Prostate gland (tissue), 2 donors: Measurements from ENCODE around the gene RAP1GAP. TPM values are rescaled to one million over a fixed set of nuclear protein-coding genes. Genes with fewer than 3 reads are reported as not detected.

Source experiments
- DNase-seq: peaks from one replicate; pipeline ENCODE4 v3.0.0-alpha.2; 2019; ENCODE audit warnings: low spot score
- H3K27ac ChIP-seq, 2 donors: fragments of 200-600 bp; sonication (generic); 2 replicates each; pipeline ENCODE4 v1.5.1; 2017 to 2019
- H3K27me3 ChIP-seq: fragments of 200-600 bp; sonication (generic); replicated peaks from 2 replicates; pipeline ENCODE4 v1.5.1; 2019; ENCODE audit not compliant: insufficient read depth
- H3K36me3 ChIP-seq, 2 donors: fragments of 200-600 bp; sonication (generic); 1 replicate in 1 of 2; 2 replicates in 1 of 2; pipeline versions ENCODE4 v1.5.1 to v1.8.1; 2017 to 2019
- H3K4me1 ChIP-seq: fragments of 200-600 bp; sonication (generic); replicated peaks from 2 replicates; pipeline ENCODE4 v1.5.1; 2019
- H3K4me3 ChIP-seq, 2 donors: fragments of 200-600 bp; sonication (generic); 2 replicates each; pipeline ENCODE4 v1.5.1; 2017 to 2019
- H3K9me3 ChIP-seq: fragments of 200-600 bp; sonication (generic); 2 replicates; pipeline ENCODE4 v1.5.1; 2017
- CTCF ChIP-seq, 4 experiments: fragments of 200-600 bp in 2 of 4; fragments of 450-650 bp in 2 of 4; sonication (generic) in 2 of 4; IDR thresholded peaks; 1 replicate in 3 of 4; 2 replicates in 1 of 4; pipeline ENCODE4 v1.5.1; 2016 to 2019; ENCODE audit warnings: antibody characterized with exemption in 4 of 4, mild to moderate bottlenecking in 2 of 4, moderate library complexity in 2 of 4
- POLR2A ChIP-seq: fragments of 450-650 bp; IDR thresholded peaks from one replicate; pipeline ENCODE4 v1.6.1; 2016; ENCODE audit warnings: antibody characterized with exemption, mild to moderate bottlenecking
- POLR2AphosphoS5 ChIP-seq: sonication (generic); formaldehyde crosslinking; IDR thresholded peaks from one replicate; pipeline ENCODE4 v1.6.1; 2017; ENCODE audit warnings: antibody characterized with exemption
- WGBS: methylation state at CpG from one replicate; pipeline ENCODE4 v1.1.5; 2018; 5-methylcytosine and 5-hydroxymethylcytosine counted together
- intact Hi-C: fragments of 100-400 bp; cut with DNase I; formaldehyde crosslinking; loops from one replicate; pipeline ENCODE4 v1.14.2; 2022
- total RNA-seq, 2 donors: library from RNA; depleted of rRNA; stranded (reverse); fragments of >200 nt; gene quantifications; one replicate each; pipeline ENCODE4 v1.1.0, GENCODE V29; 2016

Gene RAP1GAP
- total RNA-seq, 2 donors from 2014 or later, result 22.9 to 36.1 TPM

DNA sequence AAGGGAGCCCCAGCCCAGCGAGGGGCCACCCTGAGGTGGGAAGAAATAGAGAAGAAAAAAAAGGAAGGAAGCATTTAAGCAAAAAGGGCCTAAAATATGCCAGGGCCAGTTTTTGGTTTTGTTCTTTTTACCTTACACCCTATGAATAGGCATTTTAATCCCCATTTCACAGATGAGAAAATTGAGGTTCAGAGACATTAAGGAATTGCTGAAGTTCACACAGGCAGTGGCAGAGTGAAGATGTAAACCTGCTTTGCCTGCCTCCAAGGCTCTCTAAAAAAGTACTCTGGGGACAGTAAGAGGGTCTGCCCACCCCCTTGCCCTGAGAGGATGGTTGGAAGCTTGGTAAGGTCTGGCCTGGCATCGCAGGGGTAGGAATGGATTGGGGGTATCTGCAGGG lies 19.8 kb downstream of the RAP1GAP start:
- intact Hi-C loops, result no loop called here

DNA sequence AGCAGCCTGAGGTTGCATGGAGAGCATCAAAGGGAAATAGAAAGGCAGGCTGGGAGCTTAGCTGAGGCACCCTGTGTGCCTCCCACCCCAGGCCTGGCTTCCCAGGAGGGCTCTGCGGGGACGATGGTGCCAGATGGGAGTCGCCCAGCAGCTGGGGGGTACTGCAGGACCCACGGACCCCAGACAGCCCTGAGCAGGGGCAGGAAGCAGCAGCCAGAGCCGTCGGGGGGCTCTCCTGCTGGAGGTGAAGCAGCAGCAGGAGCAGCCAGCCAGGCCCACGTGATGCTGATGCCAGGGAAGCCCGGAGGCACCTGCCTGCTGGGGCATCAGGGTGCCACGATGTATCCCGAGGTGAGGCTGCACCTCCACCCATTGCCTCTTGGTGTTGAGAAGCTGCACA lies 20.4 kb downstream of the RAP1GAP start:
- no peaks in the 10 kb centered on the region for H3K36me3 ChIP-seq
- 84% methylated on average over 4 of the region's 10 CpGs for whole genome bisulfite sequencing
- no peak overlapping the region for H3K4me3 ChIP-seq
- intact Hi-C loops, result no loop called here
- no peaks in the 10 kb centered on the region for H3K27me3 ChIP-seq
- H3K4me1 ChIP-seq, result peaks cover 5% of the 10 kb centered on the region
- TF ChIP-seq POLR2AphosphoS5 (no peak), CTCF (IDR thresholded peaks at IDR 0.05) (no peak), POLR2A (no peak)
- no peak for DNase-seq
- H3K27ac ChIP-seq, result no peak overlapping the region
- H3K9me3 ChIP-seq, result no peaks in the 10 kb centered on the region

More for the DNA sequence above, 19.8 kb downstream of the RAP1GAP start:
- Histone ChIP-seq H3K36me3 (no peaks in the 10 kb centered on the region), H3K27ac (no peak overlapping the region), H3K4me1 (peaks cover 5% of the 10 kb centered on the region), H3K9me3 (no peaks in the 10 kb centered on the region), H3K27me3 (no peaks in the 10 kb centered on the region), H3K4me3 (no peak overlapping the region)
- no peak for DNase-seq
- no peak for TF ChIP-seq POLR2AphosphoS5
- TF ChIP-seq POLR2A, result no peak
- no peak for TF ChIP-seq CTCF (IDR thresholded peaks at IDR 0.05)
- WGBS, result 89% methylated on average over 2 of the region's 2 CpGs

DNA sequence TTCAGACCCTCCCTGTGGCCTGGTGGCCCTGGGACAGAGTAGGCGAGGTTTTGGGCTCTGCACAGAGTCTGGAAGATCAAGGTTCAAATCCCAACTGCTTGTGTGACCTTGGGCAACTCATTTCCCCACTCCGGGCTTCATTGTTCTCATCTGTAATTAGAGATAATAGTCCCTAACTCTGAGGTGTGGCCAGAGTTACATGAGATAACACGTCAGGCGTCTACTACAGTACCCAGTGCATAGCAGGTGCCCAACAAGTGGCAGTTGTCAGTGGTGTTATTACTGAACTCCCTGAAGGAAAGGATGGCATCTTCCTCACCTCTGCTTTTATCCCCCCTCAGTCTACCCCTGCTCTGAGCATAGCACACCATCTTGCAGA lies 20.8 kb downstream of the RAP1GAP start:
- peaks cover 5% of the 10 kb centered on the region for H3K4me1 ChIP-seq
- intact Hi-C loops, result no loop called here
- H3K4me3 ChIP-seq, result no peak overlapping the region
- TF ChIP-seq POLR2AphosphoS5, result no peak
- TF ChIP-seq POLR2A, result no peak
- no peak for TF ChIP-seq CTCF (IDR thresholded peaks at IDR 0.05)
- no peak overlapping the region for H3K27ac ChIP-seq
- no peaks in the 10 kb centered on the region for H3K36me3 ChIP-seq
- H3K27me3 ChIP-seq, result no peaks in the 10 kb centered on the region
- no peak for DNase-seq
- 64% methylated on average over 4 of the region's 4 CpGs for WGBS
- H3K9me3 ChIP-seq, result no peaks in the 10 kb centered on the region

- no peak for DNase-seq
- no peaks in the 10 kb centered on the region for H3K27me3 ChIP-seq
- no peak for TF ChIP-seq POLR2A
- no peak for TF ChIP-seq CTCF (IDR thresholded peaks at IDR 0.05)
- TF ChIP-seq POLR2AphosphoS5, result no peak
- 43% methylated on average over 19 of the region's 19 CpGs for WGBS
- intact Hi-C loops, result no loop called here
- H3K4me1 ChIP-seq, result peaks cover 5% of the 10 kb centered on the region
- H3K4me3 ChIP-seq, result no peak overlapping the region
- no peaks in the 10 kb centered on the region for H3K36me3 ChIP-seq
- no peak overlapping the region for H3K27ac ChIP-seq
- H3K9me3 ChIP-seq, result no peaks in the 10 kb centered on the region
Measured at GRCh38 chr1:21647431-21648351, 21.5 kb downstream of the RAP1GAP start.

DNA sequence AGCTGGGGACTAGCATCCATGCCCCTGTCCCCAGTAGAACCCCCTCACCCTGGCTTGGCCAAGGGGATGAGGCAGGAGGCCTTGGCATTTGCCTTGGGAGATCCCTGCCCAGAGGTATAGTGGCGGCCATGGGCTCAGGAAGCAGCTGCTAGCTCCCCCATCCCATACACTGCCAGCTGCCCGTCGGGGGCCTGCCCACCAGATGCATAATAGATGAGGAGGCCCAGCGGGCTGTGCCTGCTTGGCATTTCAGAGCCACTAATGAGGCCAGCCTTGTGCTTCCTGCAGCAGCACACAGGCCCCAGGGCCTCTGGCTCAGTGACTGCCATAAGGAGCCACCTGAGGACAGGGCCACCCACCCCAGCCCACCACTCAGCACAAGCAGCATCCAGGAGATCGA lies 23.6 kb downstream of the RAP1GAP start:
- no peak for DNase-seq
- Histone ChIP-seq H3K27ac (no peak overlapping the region), H3K4me1 (no peaks in the 10 kb centered on the region), H3K4me3 (no peak overlapping the region), H3K9me3 (no peaks in the 10 kb centered on the region), H3K27me3 (no peaks in the 10 kb centered on the region), H3K36me3 (no peaks in the 10 kb centered on the region)
- 91% methylated on average over 4 of the region's 5 CpGs for WGBS
- no peak for TF ChIP-seq POLR2AphosphoS5
- TF ChIP-seq CTCF (IDR thresholded peaks at IDR 0.05), result no peak
- no peak for TF ChIP-seq POLR2A
- intact Hi-C loops, result no loop called here
